GM12878 (cell line): ENCODE results near the gene ACER3. TPM values are rescaled to one million over a fixed set of nuclear protein-coding genes. Genes with fewer than 3 reads are reported as not detected.

ENCODE experiments used
- ATAC-seq: fragments of 200-7000 bp; cut with Tn5 transposase; 3 replicates; pipeline ENCODE4 v1.9.1; 2020; ENCODE audit warnings: mild to moderate bottlenecking, moderate library complexity
- BruUV-seq: library from RNA; stranded (reverse); fragments of 400-500 nt; replicated peaks from 2 replicates; lab custom pipeline; 2021; lab: Mats Ljungman, UMichigan
- CTCF ChIA-PET: fragments of 300-600 bp; sonication (Branson Sonifier 250); formaldehyde crosslinking; extraction: SDS; loops from one replicate; lab custom pipeline; 2021; ENCODE audit warnings: inconsistent platforms; lab: Yijun Ruan, JAX
- POLR2A ChIA-PET: fragments of 350-600 bp; formaldehyde crosslinking; extraction: SDS; loops from one replicate; lab custom pipeline; 2021; ENCODE audit warnings: inconsistent platforms; lab: Charles Lee
- RAD21 ChIA-PET: fragments of 300-600 bp; sonication (Branson Sonifier 250); formaldehyde crosslinking; loops from one replicate; lab custom pipeline; 2023; ENCODE audit warnings: antibody characterized with exemption; ENCODE audit not compliant: unreplicated experiment; lab: Charles Lee
- SMC1A ChIA-PET: fragments of 300-600 bp; sonication (Branson Sonifier 250); formaldehyde crosslinking; loops from one replicate; lab custom pipeline; 2023; ENCODE audit not compliant: unreplicated experiment, uncharacterized antibody; lab: Charles Lee
- DNase-seq: peaks from one replicate; pipeline ENCODE4 v3.0.0-alpha.2; 2011; ENCODE audit warnings: low read depth, low spot score
- FAIRE-seq: peaks from 3 replicates; lab custom pipeline; 2011; peaks lifted over from hg19 to GRCh38; lab: Jason Lieb, UNC
- H2AFZ ChIP-seq: 2 replicates; pipeline ENCODE4 v1.6.0; 2011; ENCODE audit warnings: low read depth, low read length, control low read depth; ENCODE audit not compliant: control insufficient read depth
- H3K27ac ChIP-seq: 2 replicates; pipeline ENCODE4 v1.5.1; 2011; ENCODE audit warnings: control low read depth; ENCODE audit not compliant: control insufficient read depth, insufficient read depth
- H3K27me3 ChIP-seq, 2 experiments: replicated peaks in 1 of 2; 2 replicates each; pipeline versions ENCODE4 v1.6.0 to v1.6.1; 2011; ENCODE audit warnings: low read length in 1 of 2; ENCODE audit not compliant: control insufficient read depth in 2 of 2, insufficient read depth in 2 of 2
- H3K36me3 ChIP-seq, 2 experiments: 2 replicates each; pipeline ENCODE4 v1.5.1; 2011; ENCODE audit warnings: low read length in 1 of 2; ENCODE audit not compliant: control insufficient read depth in 2 of 2, insufficient read depth in 2 of 2
- H3K4me1 ChIP-seq: 2 replicates; pipeline ENCODE4 v1.6.1; 2011; ENCODE audit warnings: mild to moderate bottlenecking, low read length, moderate library complexity, mixed read lengths; ENCODE audit not compliant: control insufficient read depth, insufficient read depth
- H3K4me2 ChIP-seq: 2 replicates; pipeline ENCODE4 v1.6.0; 2011; ENCODE audit warnings: control low read depth; ENCODE audit not compliant: control insufficient read depth, insufficient read depth
- H3K4me3 ChIP-seq: fragments of 200-600 bp; sonication (generic); 2 replicates; pipeline ENCODE4 v1.5.1; 2016
- H3K79me2 ChIP-seq: 2 replicates; pipeline ENCODE4 v1.6.0; 2011; ENCODE audit warnings: low read length; ENCODE audit not compliant: control insufficient read depth, insufficient read depth
- H3K9ac ChIP-seq: 2 replicates; pipeline ENCODE4 v1.8.0; 2011; ENCODE audit warnings: low read length, control low read depth, mixed read lengths; ENCODE audit not compliant: control insufficient read depth, insufficient read depth
- H3K9me3 ChIP-seq: replicated peaks from 3 replicates; pipeline ENCODE4 v1.5.1; 2011; ENCODE audit warnings: mild to moderate bottlenecking, low read length; ENCODE audit not compliant: control insufficient read depth, insufficient read depth
- H4K20me1 ChIP-seq: 2 replicates; pipeline ENCODE4 v1.6.0; 2011; ENCODE audit not compliant: control insufficient read depth, insufficient read depth
- CEBPB ChIP-seq, 2 experiments: fragments of 150-350 bp in 1 of 2; IDR thresholded peaks; 2 replicates each; pipeline ENCODE4 v1.6.1; 2012 to 2014; ENCODE audit warnings: low read depth in 2 of 2, low read length in 2 of 2, borderline replicate concordance in 1 of 2, inconsistent platforms in 1 of 2
- RB1 ChIP-seq: fragments of 450-650 bp; formaldehyde crosslinking; IDR thresholded peaks from 2 replicates; pipeline ENCODE4 v1.6.1; 2017; ENCODE audit warnings: mild to moderate bottlenecking, borderline replicate concordance
- RELA ChIP-seq: fragments of 450-650 bp; IDR thresholded peaks from 2 replicates; pipeline ENCODE4 v1.8.0; 2014; ENCODE audit warnings: borderline replicate concordance; ENCODE audit not compliant: partially characterized antibody
- RUNX3 ChIP-seq: IDR thresholded peaks from 2 replicates; pipeline ENCODE4 v1.6.1; 2012; ENCODE audit warnings: low read length, inconsistent platforms
- SUPT20H ChIP-seq: IDR thresholded peaks from 2 replicates; pipeline ENCODE4 v1.6.1; 2011; ENCODE audit warnings: low read depth, mild to moderate bottlenecking, low read length, moderate library complexity, borderline replicate concordance; ENCODE audit not compliant: control insufficient read depth
- TBL1XR1 ChIP-seq: IDR thresholded peaks from 2 replicates; pipeline ENCODE4 v1.6.1; 2012; ENCODE audit warnings: low read depth, low read length, improper control_type of control experiment
- WRNIP1 ChIP-seq: IDR thresholded peaks from 2 replicates; pipeline ENCODE4 v1.6.1; 2011; ENCODE audit warnings: low read depth, low read length, improper control_type of control experiment, borderline replicate concordance
- YBX1 ChIP-seq: fragments of 450-650 bp; IDR thresholded peaks from 2 replicates; pipeline ENCODE4 v1.6.1; 2016; ENCODE audit warnings: antibody characterized with exemption
- YY1 ChIP-seq: IDR thresholded peaks from 2 replicates; pipeline ENCODE4 v1.6.1; 2011; ENCODE audit warnings: low read depth, mild to moderate bottlenecking, low read length
- ZNF24 ChIP-seq: fragments of 450-650 bp; IDR thresholded peaks from 2 replicates; pipeline ENCODE4 v1.6.1; 2017; ENCODE audit warnings: antibody characterized with exemption, mild to moderate bottlenecking
- ZNF384 ChIP-seq: IDR thresholded peaks from 2 replicates; pipeline ENCODE4 v1.6.1; 2012; ENCODE audit warnings: low read depth, mild to moderate bottlenecking, low read length, improper control_type of control experiment, borderline replicate concordance
- WGBS: methylation state at CpG from one replicate; pipeline ENCODE4 v1.1.6; 2016; ENCODE audit warnings: low lambda C conversion rate; ENCODE audit not compliant: insufficient replicate concordance, insufficient coverage; ENCODE audit errors: missing lambda C conversion rate; 5-methylcytosine and 5-hydroxymethylcytosine counted together
- in situ Hi-C: fragments of 300-500 bp; cut with MboI; formaldehyde crosslinking; loops from 9 replicates; pipeline ENCODE4 v1.14.3; 2018; ENCODE audit warnings: mixed read lengths
- intact Hi-C: fragments of 100-400 bp; cut with micrococcal nuclease; formaldehyde crosslinking; loops from one replicate; pipeline ENCODE4 v1.14.2; 2022; ENCODE audit not compliant: unreplicated experiment
- polyA plus RNA-seq, 11 experiments: library from polyadenylated mRNA; depleted of rRNA in 4 of 11; unstranded in 6 of 11; stranded (reverse) in 5 of 11; fragments of >200 nt; fragmentation: Nextera tagmentation in 4 of 11; fragmentation: Illumina TruSeq in 1 of 11; extraction: Ambion mirVana in 4 of 11; extraction: Trizol in 1 of 11; gene quantifications; 1 replicate in 1 of 11; 2 replicates in 10 of 11; pipeline versions ENCODE4 v1.2.1 to v1.2.3, GENCODE V29; 2011 to 2016; ENCODE audit warnings: inconsistent platforms in 2 of 11, missing spikeins in 2 of 11, low read depth in 1 of 11
- total RNA-seq, 4 experiments: library from RNA; depleted of rRNA in 3 of 4; stranded (reverse); fragments of >200 nt in 3 of 4; fragmentation: Illumina TruSeq in 1 of 4; extraction: Trizol in 1 of 4; gene quantifications; 2 replicates each; pipeline versions ENCODE4 v1.2.1 to v1.2.3, GENCODE V29; 2013 to 2021
- TF ChIP-seq, protein P1 (sequence below): IDR thresholded peaks from 2 replicates; pipeline ENCODE4 v1.6.1; 2012; ENCODE audit warnings: improper control_type of control experiment, low read depth, low read length; ENCODE audit not compliant: insufficient replicate concordance

The ACER3 gene
- total and polyA plus RNA-seq, 10 of the 15 experiments (the other 5 are each of a cell fraction or from before 2014, with no cell fraction given): 2.8 to 17.4 (median 10.3) TPM

DNA sequence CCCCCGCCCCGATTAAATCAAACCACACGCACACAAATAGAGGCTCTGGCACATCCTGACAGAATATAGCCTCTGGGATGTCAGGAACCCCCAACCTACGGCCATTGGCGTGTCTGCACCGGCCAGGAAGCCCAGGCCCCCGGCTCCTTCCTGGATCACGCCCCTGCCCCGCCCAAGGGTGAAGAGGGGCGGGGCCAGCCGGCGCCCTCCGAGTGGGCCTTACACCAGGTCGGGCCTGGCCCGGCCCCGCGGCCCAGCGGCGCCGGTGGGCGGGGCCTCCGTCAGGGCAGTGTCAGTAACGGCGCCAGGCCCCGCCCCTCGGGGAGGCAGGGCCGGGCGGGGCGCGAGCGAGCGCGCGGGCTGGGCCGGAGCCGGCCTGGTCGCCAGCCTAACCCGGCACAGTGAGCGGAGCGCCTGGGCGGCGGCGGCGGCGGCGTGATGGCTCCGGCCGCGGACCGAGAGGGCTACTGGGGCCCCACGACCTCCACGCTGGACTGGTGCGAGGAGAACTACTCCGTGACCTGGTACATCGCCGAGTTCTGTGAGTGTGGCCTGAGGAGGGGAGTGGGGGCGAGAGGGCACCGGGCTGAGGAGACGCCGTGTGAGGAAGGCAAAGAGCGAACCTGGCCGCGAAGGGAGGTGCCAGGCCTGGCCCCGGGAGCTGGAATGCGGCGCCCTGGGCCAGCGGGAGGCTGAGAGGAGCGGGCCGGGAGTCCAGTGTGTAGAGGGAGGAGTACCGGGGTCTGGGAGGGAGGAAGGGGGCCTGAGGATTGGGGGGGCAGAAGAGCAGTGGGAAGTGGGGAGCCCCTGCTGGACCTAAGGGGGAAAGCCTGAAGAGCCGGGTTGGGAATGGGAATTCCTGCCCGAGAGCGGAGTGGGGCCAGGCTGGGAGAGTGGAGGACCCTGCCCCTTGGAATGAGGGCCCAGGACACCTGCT, at the start of gene ACER3 (continued):
- TF ChIP-seq SUPT20H: no peak
- TF ChIP-seq ZNF24: no peak
- TF ChIP-seq RELA: peak; percentile 28
- no peak for TF ChIP-seq RUNX3

DNA sequence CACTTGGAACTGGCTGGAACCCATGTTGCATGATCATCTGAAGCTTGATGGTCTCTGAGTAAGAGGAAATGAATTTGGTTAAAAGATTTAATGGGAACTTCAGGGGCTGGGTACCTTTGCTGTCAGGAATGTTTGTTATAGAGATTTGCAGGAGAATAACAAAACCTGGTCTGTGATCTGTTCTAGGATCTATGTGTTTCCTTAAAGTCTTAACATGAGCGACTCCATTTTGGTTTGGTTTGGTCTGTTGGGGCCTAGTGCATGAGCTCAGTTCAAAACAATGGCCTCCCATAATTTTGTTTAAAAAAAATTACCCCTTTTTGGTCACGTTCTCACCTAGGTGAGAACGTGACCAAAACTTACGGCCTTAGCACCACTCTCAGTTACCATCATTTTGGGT, 49.5 kb upstream of the ACER3 start:
- TF ChIP-seq, protein P1, sequence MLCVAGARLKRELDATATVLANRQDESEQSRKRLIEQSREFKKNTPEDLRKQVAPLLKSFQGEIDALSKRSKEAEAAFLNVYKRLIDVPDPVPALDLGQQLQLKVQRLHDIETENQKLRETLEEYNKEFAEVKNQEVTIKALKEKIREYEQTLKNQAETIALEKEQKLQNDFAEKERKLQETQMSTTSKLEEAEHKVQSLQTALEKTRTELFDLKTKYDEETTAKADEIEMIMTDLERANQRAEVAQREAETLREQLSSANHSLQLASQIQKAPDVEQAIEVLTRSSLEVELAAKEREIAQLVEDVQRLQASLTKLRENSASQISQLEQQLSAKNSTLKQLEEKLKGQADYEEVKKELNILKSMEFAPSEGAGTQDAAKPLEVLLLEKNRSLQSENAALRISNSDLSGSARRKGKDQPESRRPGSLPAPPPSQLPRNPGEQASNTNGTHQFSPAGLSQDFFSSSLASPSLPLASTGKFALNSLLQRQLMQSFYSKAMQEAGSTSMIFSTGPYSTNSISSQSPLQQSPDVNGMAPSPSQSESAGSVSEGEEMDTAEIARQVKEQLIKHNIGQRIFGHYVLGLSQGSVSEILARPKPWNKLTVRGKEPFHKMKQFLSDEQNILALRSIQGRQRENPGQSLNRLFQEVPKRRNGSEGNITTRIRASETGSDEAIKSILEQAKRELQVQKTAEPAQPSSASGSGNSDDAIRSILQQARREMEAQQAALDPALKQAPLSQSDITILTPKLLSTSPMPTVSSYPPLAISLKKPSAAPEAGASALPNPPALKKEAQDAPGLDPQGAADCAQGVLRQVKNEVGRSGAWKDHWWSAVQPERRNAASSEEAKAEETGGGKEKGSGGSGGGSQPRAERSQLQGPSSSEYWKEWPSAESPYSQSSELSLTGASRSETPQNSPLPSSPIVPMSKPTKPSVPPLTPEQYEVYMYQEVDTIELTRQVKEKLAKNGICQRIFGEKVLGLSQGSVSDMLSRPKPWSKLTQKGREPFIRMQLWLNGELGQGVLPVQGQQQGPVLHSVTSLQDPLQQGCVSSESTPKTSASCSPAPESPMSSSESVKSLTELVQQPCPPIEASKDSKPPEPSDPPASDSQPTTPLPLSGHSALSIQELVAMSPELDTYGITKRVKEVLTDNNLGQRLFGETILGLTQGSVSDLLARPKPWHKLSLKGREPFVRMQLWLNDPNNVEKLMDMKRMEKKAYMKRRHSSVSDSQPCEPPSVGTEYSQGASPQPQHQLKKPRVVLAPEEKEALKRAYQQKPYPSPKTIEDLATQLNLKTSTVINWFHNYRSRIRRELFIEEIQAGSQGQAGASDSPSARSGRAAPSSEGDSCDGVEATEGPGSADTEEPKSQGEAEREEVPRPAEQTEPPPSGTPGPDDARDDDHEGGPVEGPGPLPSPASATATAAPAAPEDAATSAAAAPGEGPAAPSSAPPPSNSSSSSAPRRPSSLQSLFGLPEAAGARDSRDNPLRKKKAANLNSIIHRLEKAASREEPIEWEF: no peak
- TF ChIP-seq TBL1XR1 (no peak), YY1 (no peak), RB1 (no peak), WRNIP1 (no peak), CEBPB (IDR thresholded peaks at IDR 0.05; ENCODE audit: borderline replicate concordance in 1 of 2, low read depth in 2 of 2, low read length in 2 of 2) (no peak), YBX1 (no peak), ZNF384 (no peak)
- FAIRE-seq: no peak

More for the DNA sequence above, 49.5 kb upstream of the ACER3 start:
- Histone ChIP-seq H3K79me2 (no peaks in the 10 kb centered on the region), H3K4me3 (no peak overlapping the region), H4K20me1 (no peaks in the 10 kb centered on the region), H2AFZ (no peak overlapping the region), H3K36me3 (no peaks in the 10 kb centered on the region), H3K4me1 (no peaks in the 10 kb centered on the region), H3K9ac (no peak overlapping the region), H3K27ac (no peak overlapping the region), H3K27me3 (no peaks in the 10 kb centered on the region), H3K4me2 (no peak overlapping the region), H3K9me3 (no peaks in the 10 kb centered on the region; the same call in 1 of the 3 replicates)
- ChIA-PET CTCF (interaction anchor here (0.8 to 8.9 kb wide), 7 partner anchors 10 to 280 kb away, joined by 3 to 229 read pairs (median 4); no protein-coding TSS in a partner anchor), RAD21 (interaction anchor here (3.0 kb wide), 1 partner anchor 107 kb away, joined by 25 read pairs; no protein-coding TSS in a partner anchor), SMC1A (interaction anchor here (1.2 to 7.7 kb wide), 2 partner anchors 13 to 108 kb away, joined by 3 to 88 read pairs; no protein-coding TSS in a partner anchor), POLR2A (no interaction called here)
- ATAC-seq (no peak), DNase-seq (no peak)
- no TSS peak for BruUV-seq
- in situ Hi-C loops (loop anchor here (5.0 kb wide), 1 partner anchor 106 kb away; no protein-coding TSS in a partner anchor), intact Hi-C loops (no loop called here)
- 58% methylated on average over 4 of the region's 4 CpGs for WGBS
